Neural progenitor cell (in vitro differentiated cells): ENCODE measurements around the gene FAM124A.

Source experiments
- EZH2 ChIP-seq: fragments of 200-600 bp; sonication (generic); IDR thresholded peaks from 2 replicates; pipeline ENCODE4 v1.6.1; 2017; ENCODE audit warnings: antibody characterized with exemption, mild to moderate bottlenecking, moderate library complexity
- EZH2phosphoT487 ChIP-seq: fragments of 200-600 bp; sonication (generic); IDR thresholded peaks from 2 replicates; pipeline ENCODE4 v1.6.1; 2017; ENCODE audit warnings: antibody characterized with exemption
- TF ChIP-seq, protein P1 (sequence below): fragments of 200-600 bp; sonication (generic); IDR thresholded peaks from 2 replicates; pipeline ENCODE4 v1.5.1; 2017; ENCODE audit warnings: antibody characterized with exemption, mild to moderate bottlenecking

GRCh38 chr13:51326777-51327176, 104.6 kb downstream of the FAM124A start:
- TF ChIP-seq, protein P1, sequence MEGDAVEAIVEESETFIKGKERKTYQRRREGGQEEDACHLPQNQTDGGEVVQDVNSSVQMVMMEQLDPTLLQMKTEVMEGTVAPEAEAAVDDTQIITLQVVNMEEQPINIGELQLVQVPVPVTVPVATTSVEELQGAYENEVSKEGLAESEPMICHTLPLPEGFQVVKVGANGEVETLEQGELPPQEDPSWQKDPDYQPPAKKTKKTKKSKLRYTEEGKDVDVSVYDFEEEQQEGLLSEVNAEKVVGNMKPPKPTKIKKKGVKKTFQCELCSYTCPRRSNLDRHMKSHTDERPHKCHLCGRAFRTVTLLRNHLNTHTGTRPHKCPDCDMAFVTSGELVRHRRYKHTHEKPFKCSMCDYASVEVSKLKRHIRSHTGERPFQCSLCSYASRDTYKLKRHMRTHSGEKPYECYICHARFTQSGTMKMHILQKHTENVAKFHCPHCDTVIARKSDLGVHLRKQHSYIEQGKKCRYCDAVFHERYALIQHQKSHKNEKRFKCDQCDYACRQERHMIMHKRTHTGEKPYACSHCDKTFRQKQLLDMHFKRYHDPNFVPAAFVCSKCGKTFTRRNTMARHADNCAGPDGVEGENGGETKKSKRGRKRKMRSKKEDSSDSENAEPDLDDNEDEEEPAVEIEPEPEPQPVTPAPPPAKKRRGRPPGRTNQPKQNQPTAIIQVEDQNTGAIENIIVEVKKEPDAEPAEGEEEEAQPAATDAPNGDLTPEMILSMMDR = no peak
- TF ChIP-seq EZH2 = no peak
- no peak for TF ChIP-seq EZH2phosphoT487
